ENCODE measurements around the gene CTDP1.

CTDP1 gene

DNA sequence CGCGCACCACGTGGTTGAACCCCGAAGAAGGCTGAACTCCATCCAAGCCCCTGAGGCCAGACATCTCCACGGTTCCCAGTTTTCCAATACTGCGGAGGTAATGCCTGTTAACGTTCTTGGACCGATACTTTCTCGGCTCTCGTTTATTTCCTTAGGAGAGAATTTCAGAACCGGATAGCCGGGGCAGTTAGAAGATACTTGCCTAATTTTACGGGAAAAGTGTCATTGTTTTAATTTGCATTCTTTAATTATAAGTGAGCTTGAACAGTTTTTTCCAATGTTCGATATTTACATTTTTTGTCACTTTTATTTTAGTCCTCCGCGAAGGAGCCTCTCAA, 107.9 kb downstream of the CTDP1 start:
- DNase-seq, result no peak

- no peak for DNase-seq
These were observed 108.5 kb downstream of the CTDP1 start for GRCh38 chr18:79787865-79788733.

DNA sequence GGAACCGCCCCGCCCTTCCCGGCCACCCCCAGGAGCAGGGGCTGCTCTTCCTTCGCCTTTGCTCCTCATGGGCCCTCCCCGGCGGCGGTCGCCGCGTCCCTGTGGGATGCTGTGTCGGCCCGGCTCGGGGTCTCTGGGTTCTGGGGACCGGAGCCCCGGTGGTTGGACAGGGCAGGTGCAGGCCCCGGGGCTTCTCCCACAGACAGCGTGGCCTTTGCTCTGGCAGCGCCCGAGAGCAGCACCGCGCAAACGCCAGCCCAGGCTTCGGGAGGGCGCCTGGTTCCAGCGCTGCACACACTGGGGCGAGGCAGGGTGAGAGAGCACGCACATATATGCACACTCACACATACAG, 109.1 kb downstream of the CTDP1 start:
- no peak for DNase-seq

GRCh38 chr18:79789091-79789891, 109.7 kb downstream of the CTDP1 start:
- no peak for DNase-seq

DNA sequence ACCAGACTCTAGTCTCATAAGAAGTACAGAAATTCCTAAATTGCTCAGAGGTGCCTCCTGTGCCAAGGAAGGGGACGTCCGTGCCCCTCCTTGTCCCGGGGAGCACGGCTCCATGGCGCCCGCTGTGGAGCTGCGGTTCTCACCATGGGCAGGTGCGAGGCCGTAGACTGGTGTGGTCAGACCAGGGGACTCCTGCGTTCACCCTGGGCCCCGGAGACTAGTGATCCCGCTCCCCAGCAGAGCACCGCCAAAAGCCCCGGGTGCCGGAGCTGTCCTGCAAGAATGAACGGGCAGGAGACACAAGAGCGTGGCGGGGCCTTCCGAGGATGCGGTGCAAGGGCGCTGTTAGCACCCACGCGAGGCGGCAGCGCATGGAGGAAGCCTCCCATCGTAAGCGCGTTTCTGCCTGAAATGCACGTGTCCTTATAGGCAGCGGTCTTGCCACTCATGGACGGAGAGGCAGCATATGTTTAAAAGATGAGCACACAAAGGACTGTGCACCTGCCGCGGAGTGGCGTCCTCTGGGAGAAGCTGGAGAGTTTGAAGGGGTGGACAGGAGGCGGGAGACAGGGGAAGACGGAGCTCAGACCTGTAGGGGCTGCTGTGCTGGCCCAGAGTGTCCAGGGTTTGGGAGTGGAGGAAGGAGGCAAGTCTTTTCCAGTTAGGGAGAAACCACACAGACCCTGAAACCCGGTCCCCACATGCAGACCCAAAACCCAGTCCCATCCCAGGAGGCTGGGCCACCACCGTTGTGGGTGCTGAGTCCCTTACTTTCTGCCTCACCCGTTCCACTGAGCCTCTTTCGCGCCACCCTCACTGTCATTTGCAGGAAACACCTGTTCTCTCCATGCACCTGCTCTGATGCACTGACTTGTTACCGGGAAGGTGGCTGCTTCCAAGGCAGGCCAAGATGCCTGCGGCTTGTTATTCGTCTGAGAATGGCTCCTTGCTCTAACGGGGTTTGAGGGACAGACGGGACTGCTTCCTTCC, 110.6 kb downstream of the CTDP1 start:
- no peak for DNase-seq

DNA sequence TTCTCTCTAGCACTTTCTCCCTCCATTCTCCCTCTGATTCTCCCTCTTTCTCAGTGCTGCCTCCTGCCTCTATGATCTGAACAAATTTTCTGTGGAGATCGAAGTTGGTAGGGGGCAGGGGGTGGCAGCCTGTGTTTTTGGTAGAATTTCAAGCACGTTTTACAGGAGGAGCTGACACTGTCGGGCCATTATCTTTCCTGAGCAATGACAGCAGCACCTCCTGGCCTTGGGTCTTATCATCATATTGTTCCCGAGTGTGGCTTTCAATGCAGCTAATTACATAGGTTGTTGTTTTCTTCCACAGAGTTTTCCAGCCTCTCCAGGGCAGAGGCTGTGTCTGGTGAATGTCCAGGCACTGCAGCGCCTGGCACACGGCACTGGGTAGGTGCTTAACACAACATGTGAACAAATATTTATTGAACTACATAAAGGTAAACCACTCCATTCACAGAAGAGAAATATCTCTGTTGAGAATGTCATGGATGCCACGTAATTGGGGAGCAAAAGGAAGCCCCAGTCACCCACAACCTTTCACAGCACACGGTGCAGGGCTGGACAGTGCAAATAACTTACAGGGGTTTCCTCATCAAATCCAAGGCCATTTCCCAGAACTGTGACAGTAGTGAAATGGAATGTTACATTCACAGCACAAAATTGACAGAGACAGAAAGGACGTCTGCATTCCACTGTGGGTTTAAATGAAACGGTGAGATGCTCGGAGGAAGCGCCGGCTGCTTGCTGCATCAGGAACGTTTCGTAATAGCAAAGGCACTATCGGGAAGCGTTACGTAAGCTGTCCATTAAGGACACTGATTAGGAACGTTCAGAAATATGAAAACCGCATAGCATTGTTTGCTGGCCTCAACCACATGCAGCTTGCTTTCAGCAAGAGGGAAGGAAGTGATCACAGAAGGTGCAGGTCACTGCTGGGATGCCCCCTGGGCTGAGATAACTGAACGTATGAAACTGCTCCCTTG, 111.7 kb downstream of the CTDP1 start:
- DNase-seq, result no peak

GRCh38 chr18:79792096-79792987, 112.7 kb downstream of the CTDP1 start:
- no peak for DNase-seq

- no peak for DNase-seq
These were observed 113.4 kb downstream of the CTDP1 start for GRCh38 chr18:79792988-79793355.

DNA sequence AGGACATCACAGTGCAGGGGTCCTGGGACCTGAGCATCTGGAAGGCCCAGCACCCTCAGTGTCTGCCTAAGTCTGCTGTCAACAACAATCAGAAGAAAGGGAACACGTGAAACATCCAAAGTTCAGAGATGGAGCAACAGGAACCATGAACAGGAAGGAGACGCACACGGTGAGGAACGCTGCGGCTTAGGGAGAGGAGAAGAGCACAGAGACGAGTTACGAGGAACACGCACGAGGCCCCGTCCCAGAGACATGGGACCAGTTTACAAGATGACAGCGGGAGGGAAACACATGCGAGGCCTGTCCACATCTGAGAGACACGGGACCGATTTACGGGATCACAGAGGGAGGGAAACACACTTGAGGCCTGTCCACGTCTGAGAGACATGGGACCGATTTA, 115.2 kb downstream of the CTDP1 start:
- DNase-seq, result no peak

GRCh38 chr18:79795446-79795845, 115.8 kb downstream of the CTDP1 start:
- no peak for DNase-seq

DNA sequence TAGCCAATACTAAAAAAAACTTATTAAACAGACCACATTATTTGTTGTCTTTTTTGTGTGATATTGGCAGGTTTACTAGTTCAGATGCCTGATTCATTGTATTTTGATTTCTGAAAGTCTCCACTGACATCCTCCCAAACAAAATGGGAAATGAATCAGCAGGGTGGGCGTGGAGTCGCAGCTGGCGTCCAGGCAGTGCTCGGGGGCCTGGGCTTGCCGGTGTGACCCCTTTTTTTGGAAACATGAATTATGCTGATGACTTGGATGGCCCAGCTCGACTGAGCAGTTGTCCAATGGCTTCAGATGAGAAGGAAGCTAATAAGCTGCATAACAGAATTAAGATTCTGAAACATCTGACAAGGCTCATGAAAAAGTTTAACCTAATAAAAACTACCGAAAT, 116.4 kb downstream of the CTDP1 start:
- DNase-seq, result no peak

DNA sequence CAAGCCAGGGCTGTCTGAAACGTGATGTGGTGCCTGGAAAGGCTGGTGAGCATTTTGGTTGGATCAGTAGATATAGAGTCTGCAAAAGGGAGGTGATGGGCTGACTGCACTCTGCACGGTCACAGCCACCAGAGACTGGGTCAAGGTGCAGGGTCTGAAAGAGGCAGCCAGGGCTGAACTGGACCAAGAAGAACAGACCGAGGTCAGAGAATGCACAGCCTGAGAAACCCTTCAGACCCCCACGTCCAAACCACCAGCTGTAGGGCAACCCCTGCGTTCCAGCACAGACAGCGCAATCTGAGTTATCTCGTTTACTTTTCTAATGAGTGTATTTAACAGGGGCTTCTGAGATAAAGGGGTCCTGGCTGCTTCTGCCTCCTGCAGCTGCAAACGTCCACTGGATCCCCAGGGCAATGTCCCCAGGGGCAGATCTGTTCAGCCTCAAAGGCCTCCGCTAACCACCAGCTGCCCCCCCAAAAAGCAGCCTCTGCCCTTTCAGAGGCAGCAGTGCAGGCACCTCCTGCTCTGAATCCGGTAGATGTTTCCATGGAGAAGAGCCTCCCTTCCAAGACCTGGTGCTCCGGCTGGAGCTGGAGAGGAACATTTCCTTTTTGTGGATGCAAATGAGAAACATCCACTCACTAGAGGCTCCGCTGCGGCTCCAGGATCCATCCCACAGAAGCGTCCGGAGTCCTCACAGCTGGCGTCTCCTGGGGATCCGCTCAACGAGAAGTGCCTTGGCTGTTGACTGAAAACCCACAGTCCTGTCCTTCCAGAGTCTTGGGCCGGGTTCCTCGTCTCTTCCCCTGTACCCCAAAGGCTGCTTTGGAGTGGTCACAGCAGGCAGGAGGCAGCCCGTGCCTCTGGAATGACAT, 117.2 kb downstream of the CTDP1 start:
- DNase-seq, result no peak

GRCh38 chr18:79797518-79798345, 118.1 kb downstream of the CTDP1 start, which contains the start of gene KCNG2:
KCNG2 (plus strand) TSS chr18:79797938; CDS start chr18:79863668, 65,730 bp downstream.
- peak in 1 of 2 experiments; percentile 17 for DNase-seq

DNA sequence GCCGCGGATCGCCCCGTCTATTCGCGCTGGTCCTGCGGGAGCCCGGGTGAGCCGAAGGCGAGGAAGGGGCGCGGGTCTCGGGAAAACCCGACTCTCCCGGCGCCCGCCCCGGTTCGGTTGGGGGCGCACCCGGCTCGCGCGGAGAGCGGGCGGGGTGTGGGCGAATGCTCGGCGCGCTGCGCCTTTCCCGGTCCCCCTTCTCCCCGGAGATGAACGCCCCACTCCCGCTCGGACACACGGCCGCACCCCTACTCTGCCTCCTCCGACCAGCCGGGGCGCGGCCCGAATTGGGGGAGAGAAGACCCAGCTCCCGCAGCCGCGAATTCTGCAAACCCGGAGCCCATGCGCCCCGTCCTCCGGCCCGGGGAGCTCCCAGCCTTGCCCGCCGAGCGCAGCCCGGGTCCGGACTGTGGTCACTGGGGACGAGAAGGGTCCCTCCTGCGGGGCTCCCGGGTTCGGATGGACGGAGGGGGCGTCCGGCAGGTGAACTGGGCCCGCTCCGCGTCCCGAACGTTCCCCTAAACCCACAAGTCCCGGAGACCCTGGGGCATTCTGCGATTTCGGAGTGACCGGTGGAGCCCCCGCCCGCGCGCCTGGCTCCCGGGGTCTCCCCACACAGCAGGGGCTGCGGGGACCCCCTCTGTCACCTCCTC, 118.9 kb downstream of the CTDP1 start:
- DNase-seq, result no peak

DNA sequence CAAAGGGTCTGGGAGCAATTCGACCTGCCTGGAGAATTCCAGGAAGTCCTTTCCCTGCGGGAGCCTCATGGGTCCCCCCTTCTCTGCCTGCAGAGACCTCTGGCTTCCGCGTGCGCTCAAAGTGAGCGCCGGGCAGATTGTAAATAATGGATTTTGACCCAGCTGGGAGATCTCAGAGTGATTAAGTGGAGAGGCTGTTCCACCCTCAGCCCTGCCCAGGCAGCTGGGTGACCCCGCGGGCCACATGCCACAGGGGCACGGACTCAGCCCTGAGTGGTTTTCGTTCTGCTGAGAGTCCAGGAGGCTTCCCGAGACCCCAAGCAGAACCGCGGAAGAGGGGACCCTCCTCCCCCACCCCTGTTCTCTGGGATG, 119.4 kb downstream of the CTDP1 start:
- no peak for DNase-seq

- DNase-seq, result no peak
These were observed 120.2 kb downstream of the CTDP1 start for GRCh38 chr18:79799619-79800370.

All from stimulated activated CD4-positive, alpha-beta T cell treated with anti-CD3 and anti-CD28 coated beads, Interleukin-4, amount 100 ng/mL, for 4 hours (primary cell).